Bone marrow (tissue), 2 donors: Measurements from ENCODE around the gene RASGRP1.
"Not testable (repeated sequence)": the region's sequence is repeated elsewhere in the genome, so short reads cannot be mapped to it uniquely, and the experiment has no call there.

Experiments used
- DNase-seq, 2 donors: peaks; one replicate each; lab custom pipeline; 2025; lab: John Stamatoyannopoulos, UW

The RASGRP1 gene

GRCh38 chr15:38564557-38565286 lies at the start of gene RASGRP1:
Gene RASGRP1 (minus strand): TSS chr15:38564814. CDS start chr15:38564628, 186 bp downstream.
- peak; percentile 10 to 22 for DNase-seq

- no peak for DNase-seq
Observed at GRCh38 chr15:38613085-38613484, 48.5 kb upstream of the RASGRP1 start.

DNA sequence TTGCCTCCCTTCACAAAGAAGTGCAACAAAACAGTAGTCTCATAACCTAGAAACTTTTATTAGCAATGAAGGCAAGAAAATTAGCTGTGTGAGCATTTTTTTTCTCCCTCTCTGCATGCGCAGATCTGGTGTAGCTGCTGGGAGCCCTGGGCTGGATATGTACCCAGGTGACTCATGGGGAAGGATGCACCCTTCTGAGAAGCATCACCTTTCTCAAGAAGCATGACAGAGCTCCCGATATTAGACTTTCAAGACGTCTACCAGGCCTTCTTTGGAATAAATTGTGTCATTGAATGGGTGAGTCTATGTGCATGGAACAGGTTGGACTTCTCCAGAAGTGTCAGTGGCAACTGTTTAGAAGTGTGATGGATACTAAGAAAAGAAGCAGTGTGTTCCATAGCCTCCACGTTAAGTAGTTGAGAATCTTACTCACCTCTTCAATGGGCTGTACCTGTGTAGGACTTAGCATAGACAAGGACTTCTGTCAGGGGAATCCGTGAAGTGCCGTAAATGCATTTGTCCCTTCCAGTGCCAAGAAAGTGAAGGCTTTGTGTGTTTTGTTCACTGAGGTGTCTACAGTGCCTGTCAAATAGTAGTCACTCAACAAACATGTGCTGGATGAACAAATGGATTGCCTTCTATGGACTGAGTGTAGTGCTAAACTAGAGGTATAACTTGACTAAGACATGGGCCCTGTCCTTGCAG lies 47.7 kb upstream of the RASGRP1 start:
- DNase-seq: no peak

DNA sequence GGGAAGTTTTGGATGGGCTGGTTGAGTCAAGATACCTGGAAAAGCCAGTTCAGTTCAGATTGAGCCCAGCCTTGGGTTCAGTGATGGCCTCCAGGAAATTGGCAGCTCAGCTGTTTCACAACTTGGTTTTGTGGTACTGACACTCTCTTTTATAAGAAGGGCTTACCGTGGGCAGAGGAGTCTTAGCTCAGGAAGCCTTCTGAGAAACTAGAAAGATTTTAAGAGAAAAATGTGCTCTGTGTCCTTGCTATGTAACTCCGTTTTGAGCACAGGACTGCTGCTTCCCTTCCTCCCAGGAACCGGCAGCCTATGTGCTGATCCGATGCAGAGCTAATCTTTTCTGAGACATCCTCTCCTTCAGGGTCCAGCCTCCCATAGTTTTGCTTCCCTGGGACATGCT lies 46.6 kb upstream of the RASGRP1 start:
- DNase-seq: no peak

DNA sequence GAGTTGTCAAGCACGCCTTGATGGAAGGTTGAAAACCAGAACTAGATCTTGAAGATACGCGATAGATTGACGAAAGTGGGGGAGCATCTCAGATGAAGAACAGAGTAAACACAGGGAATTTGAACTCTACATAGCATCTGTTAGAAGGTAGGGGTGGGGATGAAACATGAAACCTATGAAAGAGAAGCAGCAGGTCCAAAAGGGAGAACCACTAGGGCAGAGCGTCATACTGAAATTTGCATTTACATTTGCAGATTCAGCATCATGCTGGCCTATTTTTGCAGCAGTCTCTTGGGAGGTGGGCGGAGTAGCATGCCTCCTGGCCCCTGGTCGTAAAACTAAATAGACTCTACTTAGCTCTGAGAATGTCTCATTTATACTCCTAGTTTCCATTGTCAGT lies 46.1 kb upstream of the RASGRP1 start:
- no peak for DNase-seq

DNA sequence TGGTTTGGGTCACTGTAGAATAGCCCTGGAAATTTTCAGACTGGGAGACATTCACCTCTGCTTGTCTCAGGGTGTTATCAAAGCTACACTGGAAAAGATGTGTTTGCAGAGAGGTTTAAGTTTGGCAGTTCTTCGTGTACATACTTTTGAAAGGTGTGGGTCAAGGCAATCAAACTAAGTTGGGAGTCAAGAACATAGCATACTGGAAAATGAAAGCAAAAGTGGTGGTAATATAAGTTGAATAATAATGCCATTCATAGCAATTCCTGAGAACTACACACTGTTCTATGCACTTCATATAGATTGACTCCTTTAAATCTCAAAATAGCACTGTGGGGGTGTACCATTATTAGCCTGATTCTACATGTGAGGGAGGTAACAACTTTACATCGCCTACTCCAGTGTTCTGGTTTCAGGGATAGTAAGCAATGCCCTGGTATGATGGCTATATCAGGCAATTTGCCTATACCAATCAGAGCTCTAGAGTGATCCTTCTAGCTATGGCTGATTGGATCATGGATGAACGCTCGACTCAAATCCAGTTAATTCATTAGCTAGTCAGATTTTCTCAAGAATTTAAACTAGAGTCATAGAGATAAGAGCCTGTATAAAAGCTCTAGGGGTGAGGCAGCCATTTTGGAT lies 44.6 kb upstream of the RASGRP1 start:
- DNase-seq: no peak

DNA sequence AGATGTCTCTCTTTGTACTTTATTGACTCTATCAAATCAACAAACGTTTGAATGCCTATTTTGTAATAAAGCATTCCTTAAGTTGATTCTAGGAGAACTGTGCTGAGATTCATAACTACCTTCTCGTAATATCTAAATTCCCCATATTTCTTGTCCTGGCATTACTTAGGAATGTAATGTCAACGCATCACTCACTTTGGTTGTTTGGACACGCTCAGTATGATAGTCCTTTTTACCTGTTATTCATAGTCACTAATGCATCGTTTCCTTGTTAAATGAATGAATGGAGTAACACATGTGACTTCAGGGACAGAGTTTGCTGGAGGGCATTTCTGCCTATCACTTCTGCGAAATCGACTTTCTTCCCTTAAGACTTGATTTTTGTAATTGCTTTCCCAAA lies 44.1 kb upstream of the RASGRP1 start:
- no peak for DNase-seq

GRCh38 chr15:38605744-38606143 lies 41.1 kb upstream of the RASGRP1 start:
- DNase-seq: no peak

DNA sequence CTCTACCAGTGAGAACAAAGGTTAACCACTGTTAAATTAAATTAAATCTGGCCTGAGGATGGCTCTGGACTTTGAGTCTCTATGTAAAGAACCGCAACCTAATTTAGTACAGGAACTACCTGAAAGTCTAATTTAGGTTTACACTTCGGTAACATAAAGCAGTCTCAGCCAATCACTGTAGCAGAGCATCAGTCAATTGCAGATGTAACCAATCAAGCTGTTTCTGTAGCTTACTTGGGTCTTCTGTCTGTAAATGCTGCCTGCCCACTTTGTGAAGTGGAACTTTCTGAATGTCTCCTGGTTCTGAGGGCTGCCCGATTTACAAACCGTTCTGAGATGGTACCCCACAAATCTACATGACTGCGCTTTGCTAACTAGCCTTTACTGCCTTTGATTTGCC lies 39.1 kb upstream of the RASGRP1 start:
- no peak for DNase-seq

- DNase-seq: no peak
Observed at GRCh38 chr15:38602910-38603670, 38.5 kb upstream of the RASGRP1 start.

GRCh38 chr15:38600236-38600635 lies 35.6 kb upstream of the RASGRP1 start:
- DNase-seq: no peak

GRCh38 chr15:38598749-38599148 lies 34.1 kb upstream of the RASGRP1 start:
- no peak for DNase-seq

DNA sequence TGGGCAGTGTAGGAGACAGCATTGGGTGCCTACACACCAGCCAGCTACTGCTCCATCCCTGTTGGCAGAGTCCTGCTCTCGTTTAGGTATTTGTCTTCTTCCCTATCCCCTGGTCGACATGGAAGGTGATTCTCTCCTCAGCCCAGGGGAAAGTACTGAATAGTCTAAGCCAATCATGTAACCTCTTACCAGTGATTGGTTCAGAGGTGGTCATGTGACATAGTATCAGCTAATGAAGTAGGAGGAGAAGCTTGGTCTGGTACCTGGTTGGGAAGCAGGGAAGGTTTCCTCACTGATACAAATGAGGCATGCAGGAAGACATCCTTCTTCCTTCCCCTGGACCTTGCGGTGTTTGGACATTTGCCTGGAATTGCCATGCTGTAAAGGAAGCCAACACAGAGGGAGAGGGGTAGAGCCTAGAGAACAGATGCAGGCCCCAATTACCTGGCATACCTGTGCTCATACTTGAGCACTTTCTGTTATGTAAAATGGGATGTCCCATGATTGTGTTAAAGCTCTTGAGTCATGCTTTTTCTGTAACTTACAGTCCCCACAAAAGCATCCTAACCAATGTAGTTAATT lies 32.7 kb upstream of the RASGRP1 start:
- no peak for DNase-seq

DNA sequence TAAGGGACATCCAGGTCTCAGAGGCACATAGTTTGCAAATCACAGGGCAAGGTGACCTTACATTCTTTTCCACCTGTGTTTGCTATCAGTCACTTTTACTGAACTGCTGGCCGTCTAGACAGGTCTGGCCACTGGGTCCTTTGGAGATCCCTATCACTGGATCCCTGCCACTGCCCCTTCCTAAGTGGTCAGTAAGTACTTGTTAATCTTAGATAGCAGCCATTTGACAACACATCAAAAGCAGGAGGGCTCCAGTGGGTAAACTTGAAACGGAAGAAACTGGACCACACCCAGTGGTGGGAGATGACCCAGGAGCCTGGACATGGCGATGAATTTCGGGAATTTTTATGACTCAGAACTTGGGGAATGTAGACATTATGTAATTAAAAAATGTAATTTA lies 28.9 kb upstream of the RASGRP1 start:
- DNase-seq: no peak

GRCh38 chr15:38589502-38589901 lies 24.9 kb upstream of the RASGRP1 start:
- DNase-seq: no peak

DNA sequence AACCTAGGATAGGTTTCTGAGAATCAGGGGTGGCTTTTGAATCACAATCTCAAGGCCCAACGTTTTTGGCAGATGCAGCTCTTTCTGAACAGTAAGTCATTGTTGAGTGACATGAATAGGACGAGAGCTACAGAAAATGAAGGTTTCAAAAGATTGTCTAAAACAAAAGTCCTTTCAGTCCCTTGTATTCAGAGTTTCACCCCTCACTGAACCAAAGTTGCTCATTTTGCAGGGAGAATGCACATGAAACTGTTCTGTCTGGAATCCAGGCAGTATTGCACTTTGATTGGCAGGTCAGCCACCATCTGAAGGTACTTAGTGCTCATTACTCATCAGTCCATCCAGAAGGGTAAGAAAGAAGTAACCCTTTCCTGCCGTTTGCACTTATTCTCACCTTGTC lies 24.1 kb upstream of the RASGRP1 start:
- no peak for DNase-seq

GRCh38 chr15:38587214-38587613 lies 22.6 kb upstream of the RASGRP1 start:
- no peak for DNase-seq

DNA sequence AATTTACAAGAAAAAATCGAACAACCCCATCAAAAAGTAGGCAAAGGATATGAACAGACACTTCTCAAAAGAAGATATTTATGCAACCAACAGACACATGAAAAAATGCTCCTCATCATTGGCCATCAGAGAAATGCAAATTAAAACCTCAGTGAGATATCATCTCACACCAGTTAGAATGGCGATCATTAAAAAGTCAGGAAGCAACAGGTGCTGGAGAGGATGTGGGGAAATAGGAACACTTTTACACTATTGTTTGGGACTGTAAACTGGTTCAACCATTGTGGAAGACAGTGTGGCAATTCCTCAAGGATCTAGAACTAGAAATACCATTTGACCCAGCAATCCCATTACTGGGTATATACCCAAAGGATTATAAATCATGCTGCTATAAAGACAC lies 21.4 kb upstream of the RASGRP1 start:
- DNase-seq: not testable (repeated sequence)

- no peak for DNase-seq
Observed at GRCh38 chr15:38578626-38579025, 14.0 kb upstream of the RASGRP1 start.

DNA sequence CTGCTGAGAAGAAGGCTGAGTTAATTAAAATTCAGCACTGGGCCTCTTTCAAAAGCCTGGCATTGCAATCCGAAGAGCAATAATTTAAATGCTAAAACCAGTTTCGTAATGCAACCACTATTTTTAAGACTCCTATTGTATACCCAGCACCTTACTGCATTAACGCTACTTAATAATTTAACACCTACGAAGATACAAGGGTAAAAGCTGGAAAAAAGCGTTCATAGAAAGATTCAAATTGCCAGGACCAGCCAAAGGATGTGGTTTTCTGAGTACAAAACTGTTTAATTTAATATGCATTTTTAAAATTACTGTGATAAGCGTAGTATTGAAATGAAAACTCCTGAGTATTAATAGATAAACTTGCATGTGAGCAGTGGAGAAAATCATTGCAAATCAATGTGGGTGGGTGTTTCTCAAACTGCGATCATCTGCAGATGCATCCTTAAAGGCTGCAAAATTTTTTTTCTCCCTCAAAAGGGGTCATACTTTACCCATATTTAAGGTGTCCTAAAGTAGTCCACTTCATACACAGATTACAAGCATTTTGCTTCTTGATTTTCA lies 12.9 kb upstream of the RASGRP1 start:
- no peak for DNase-seq

GRCh38 chr15:38576837-38577236 lies 12.2 kb upstream of the RASGRP1 start:
- no peak for DNase-seq

DNA sequence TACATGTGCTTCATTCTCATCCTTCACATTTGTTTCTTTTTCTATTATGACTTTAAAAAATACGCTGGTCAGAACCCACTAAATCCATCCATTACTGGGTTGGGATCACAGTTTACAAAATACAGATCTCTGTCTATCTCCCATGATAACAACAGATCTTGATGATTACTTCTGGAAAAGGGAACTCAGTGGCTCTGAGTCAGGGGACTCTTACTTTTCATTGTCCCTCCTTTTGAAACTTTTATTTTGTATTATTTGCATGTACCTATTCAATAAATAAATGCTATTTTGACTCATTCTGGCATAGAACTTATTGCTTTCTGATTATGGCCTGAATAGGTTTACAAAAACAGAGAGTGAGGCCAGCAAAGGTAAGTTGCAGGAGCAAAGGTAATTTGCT lies 11.6 kb upstream of the RASGRP1 start:
- no peak for DNase-seq
